GM12891 (cell line): ENCODE measurements around the gene SLC17A6.

Source experiments
- POLR2A ChIP-seq: IDR thresholded peaks from 2 replicates; pipeline ENCODE4 v1.6.1; 2011; ENCODE audit warnings: low read depth, low read length, control low read depth
- POLR2AphosphoS5 ChIP-seq: IDR thresholded peaks from 2 replicates; pipeline ENCODE4 v1.6.1; 2011; ENCODE audit warnings: low read depth, low read length, control low read depth
- POU2F2 ChIP-seq: IDR thresholded peaks from 2 replicates; pipeline ENCODE4 v1.6.1; 2011; ENCODE audit warnings: low read depth, mild to moderate bottlenecking, control low read depth, low read length, moderate library complexity
- SPI1 ChIP-seq: IDR thresholded peaks from 2 replicates; pipeline ENCODE4 v1.6.1; 2011; ENCODE audit warnings: low read depth, low read length, control low read depth
- TAF1 ChIP-seq: IDR thresholded peaks from 2 replicates; pipeline ENCODE4 v1.6.1; 2011; ENCODE audit warnings: low read depth, low read length, control low read depth

DNA sequence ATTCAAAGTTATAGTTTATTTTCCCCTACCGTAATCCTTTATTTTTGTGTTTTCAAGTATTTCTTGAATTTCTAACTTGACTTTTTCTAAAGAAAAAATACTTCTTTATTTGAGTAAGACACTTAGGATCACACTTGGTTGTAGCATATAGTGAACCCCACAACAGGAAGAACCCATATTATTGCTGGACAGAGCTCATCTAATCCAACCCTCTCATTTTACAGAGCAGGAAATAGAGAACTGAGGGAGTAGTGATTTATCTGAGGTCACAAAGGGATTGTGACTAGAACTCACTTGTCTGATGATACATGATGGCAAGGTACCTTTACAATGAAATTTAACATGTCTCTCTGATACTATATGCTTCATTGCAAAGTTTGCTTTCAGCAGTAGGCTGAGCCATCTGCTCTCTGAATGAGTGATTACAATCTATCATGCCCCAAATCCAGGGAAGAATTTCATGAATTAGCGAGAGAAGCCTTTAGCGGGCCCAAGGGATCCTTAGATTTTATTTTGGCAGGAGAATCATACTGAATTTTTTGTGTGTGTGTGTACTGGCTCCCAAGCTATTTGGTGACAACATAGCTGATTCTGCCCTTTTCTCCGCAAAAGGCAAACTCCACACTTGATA, 9.8 kb downstream of the SLC17A6 start:
- no peak for TF ChIP-seq POLR2A
- TF ChIP-seq POLR2AphosphoS5 = no peak
- no peak for TF ChIP-seq POU2F2
- TF ChIP-seq TAF1 = no peak
- no peak for TF ChIP-seq SPI1
